GM11168 (cell line): ENCODE measurements around the gene TUBGCP6.

Experiments
- in situ Hi-C: fragments of 300-500 bp; cut with MboI; formaldehyde crosslinking; loops from one replicate; pipeline ENCODE4 v1.12.0; 2022; ENCODE audit warnings: low sequenced_read_pairs; ENCODE audit not compliant: unreplicated experiment

Gene TUBGCP6

GRCh38 chr22:50201191-50202129 is 43.4 kb downstream of the TUBGCP6 start:
- in situ Hi-C loops = no loop called here

GRCh38 chr22:50200461-50201190 is 44.2 kb downstream of the TUBGCP6 start, which contains the start of gene SELENOO:
TSS of gene SELENOO (plus strand) at chr22:50201011. CDS start at chr22:50201037, 26 bp downstream.
- in situ Hi-C loops = no loop called here

- in situ Hi-C loops = no loop called here
Observed at GRCh38 chr22:50199829-50200460, 44.9 kb downstream of the TUBGCP6 start.

- in situ Hi-C loops = no loop called here
Observed at GRCh38 chr22:50199251-50199721, 45.5 kb downstream of the TUBGCP6 start.

- in situ Hi-C loops = no loop called here
Observed at GRCh38 chr22:50198624-50199017, 46.2 kb downstream of the TUBGCP6 start.

GRCh38 chr22:50197856-50198623 is 46.8 kb downstream of the TUBGCP6 start:
- in situ Hi-C loops = no loop called here

GRCh38 chr22:50197000-50197800 is 47.6 kb downstream of the TUBGCP6 start:
- in situ Hi-C loops = no loop called here

GRCh38 chr22:50196256-50196655 is 48.6 kb downstream of the TUBGCP6 start:
- in situ Hi-C loops = no loop called here

- in situ Hi-C loops = no loop called here
Observed at GRCh38 chr22:50194037-50194805, 50.6 kb downstream of the TUBGCP6 start.

- in situ Hi-C loops = no loop called here
Observed at GRCh38 chr22:50193621-50194020, 51.2 kb downstream of the TUBGCP6 start.

- in situ Hi-C loops = no loop called here
Observed at GRCh38 chr22:50192436-50193204, 52.2 kb downstream of the TUBGCP6 start.

- in situ Hi-C loops = no loop called here
Observed at GRCh38 chr22:50190941-50191741, 53.7 kb downstream of the TUBGCP6 start.

GRCh38 chr22:50190182-50190940 is 54.5 kb downstream of the TUBGCP6 start:
- in situ Hi-C loops = no loop called here

- in situ Hi-C loops = no loop called here
Observed at GRCh38 chr22:50189849-50190181, 55.0 kb downstream of the TUBGCP6 start.

- in situ Hi-C loops = no loop called here
Observed at GRCh38 chr22:50189184-50189848, 55.5 kb downstream of the TUBGCP6 start.

- in situ Hi-C loops = no loop called here
Observed at GRCh38 chr22:50188356-50188755, 56.5 kb downstream of the TUBGCP6 start.
